IPS DF 6.9 (cell line): ENCODE results near the gene USP54.
A peak's percentile ranks its signal among the peaks of the same experiment; 100 is the strongest.
"Not testable (repeated sequence)": the region's sequence is repeated elsewhere in the genome, so short reads cannot be mapped to it uniquely, and the experiment has no call there.

Experiments
- DNase-seq: peaks from one replicate; pipeline ENCODE4 v3.0.0-alpha.2; 2013; ENCODE audit warnings: low read depth, low spot score
- H3K27ac ChIP-seq: one replicate; pipeline ENCODE4 v1.5.1; 2013; ENCODE audit warnings: low read length, control low read depth
- H3K27me3 ChIP-seq: 2 replicates; pipeline ENCODE4 v1.6.1; 2013; ENCODE audit warnings: mild to moderate bottlenecking, low read length; ENCODE audit not compliant: control insufficient read depth, insufficient read depth
- H3K36me3 ChIP-seq: 2 replicates; pipeline ENCODE4 v1.6.1; 2013; ENCODE audit warnings: low read length; ENCODE audit not compliant: control insufficient read depth, insufficient read depth
- H3K4me1 ChIP-seq: 2 replicates; pipeline ENCODE4 v1.6.1; 2013; ENCODE audit warnings: low read length; ENCODE audit not compliant: control insufficient read depth, insufficient read depth
- H3K4me3 ChIP-seq: 2 replicates; pipeline ENCODE4 v1.5.1; 2013; ENCODE audit warnings: mild to moderate bottlenecking, low read length
- H3K9me3 ChIP-seq: 2 replicates; pipeline ENCODE4 v1.6.1; 2013; ENCODE audit warnings: low read length, inconsistent platforms; ENCODE audit not compliant: control insufficient read depth, insufficient read depth
- WGBS: extraction: QIAGEN DNeasy Blood & Tissue Kit; methylation state at CpG from one replicate; pipeline ENCODE4 v1.1.7; 2013; ENCODE audit warnings: mixed read lengths, missing lambda C conversion rate; ENCODE audit not compliant: insufficient read length, insufficient coverage; 5-methylcytosine and 5-hydroxymethylcytosine counted together

Gene USP54

DNA sequence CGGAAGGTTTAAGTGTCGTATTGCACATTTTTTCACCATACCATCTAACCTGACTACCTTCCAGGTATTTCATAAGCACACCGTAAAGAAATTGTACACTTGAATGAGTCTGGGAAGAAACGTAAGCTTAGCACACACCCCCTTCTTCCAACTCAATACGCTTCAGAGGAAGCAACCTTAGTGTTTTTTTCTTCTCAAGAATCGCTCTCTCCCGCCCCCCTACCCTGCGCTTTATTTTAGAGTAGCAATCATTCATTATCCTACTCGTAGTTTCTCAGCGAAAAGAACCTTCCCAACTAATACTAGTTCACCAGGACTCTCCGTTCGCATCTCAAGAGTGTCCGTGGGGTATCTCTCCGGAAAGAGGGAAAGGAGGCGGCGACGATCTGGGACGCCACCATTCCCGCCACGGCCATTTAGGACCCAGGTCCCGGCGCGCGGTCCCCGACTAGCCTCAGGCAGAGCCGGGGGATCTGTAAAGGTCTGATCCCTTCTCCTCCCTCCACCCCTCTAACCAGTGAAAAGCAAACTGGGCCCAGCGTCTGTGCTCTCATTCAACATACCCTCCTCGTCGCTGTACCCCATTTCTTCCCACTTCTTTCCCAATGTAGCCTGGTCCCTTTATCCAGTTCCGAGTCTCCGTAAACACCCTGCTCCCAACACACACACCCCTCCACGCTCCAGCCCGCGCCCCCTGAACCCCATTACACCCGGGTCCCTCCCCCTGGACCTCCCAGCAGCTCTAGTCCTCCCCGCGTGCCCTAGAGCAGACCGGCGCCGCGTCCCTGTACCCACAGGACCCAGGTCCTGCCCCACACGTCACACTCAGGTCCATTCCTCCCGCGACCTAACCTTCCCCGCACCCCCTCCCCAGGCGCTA is 34.1 kb upstream of the USP54 start:
- Histone ChIP-seq H3K4me1 (peaks cover 2% of the 10 kb centered on the region; the same call in 1 of the 2 replicates), H3K9me3 (no peaks in the 10 kb centered on the region), H3K36me3 (no peaks in the 10 kb centered on the region), H3K27ac (no peak overlapping the region), H3K27me3 (no peaks in the 10 kb centered on the region), H3K4me3 (peak overlapping the region; percentile 92)
- DNase-seq: no peak
- no CpG with 5 or more reads among the region's 46 CpGs for WGBS

DNA sequence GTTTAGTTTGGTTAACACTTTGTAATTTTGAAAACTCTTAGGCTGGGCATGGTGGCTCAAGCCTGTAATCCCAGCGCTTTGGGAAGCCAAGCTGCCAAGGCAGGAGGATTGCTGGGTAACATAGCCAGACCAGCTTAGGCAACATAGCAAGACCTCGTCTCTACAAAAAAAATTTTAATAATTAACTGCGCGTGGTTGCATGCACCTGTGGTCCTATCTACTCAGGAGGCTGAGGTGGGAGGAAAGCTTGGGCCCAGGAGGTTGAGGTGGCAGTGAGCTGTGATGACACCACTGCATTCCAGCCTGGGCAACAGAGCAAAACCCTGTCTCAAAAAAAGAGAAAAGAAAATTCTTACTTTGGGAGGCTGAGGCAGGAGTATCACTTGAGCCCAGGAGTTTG is 31.9 kb upstream of the USP54 start:
- no CpG with 5 or more reads among the region's 4 CpGs for WGBS
- no peak overlapping the region for H3K4me3 ChIP-seq
- H3K27me3 ChIP-seq: no peaks in the 10 kb centered on the region
- H3K4me1 ChIP-seq: peaks cover 2% of the 10 kb centered on the region; the same call in 1 of the 2 replicates
- DNase-seq: no peak
- no peaks in the 10 kb centered on the region for H3K9me3 ChIP-seq
- H3K27ac ChIP-seq: no peak overlapping the region
- H3K36me3 ChIP-seq: no peaks in the 10 kb centered on the region

DNA sequence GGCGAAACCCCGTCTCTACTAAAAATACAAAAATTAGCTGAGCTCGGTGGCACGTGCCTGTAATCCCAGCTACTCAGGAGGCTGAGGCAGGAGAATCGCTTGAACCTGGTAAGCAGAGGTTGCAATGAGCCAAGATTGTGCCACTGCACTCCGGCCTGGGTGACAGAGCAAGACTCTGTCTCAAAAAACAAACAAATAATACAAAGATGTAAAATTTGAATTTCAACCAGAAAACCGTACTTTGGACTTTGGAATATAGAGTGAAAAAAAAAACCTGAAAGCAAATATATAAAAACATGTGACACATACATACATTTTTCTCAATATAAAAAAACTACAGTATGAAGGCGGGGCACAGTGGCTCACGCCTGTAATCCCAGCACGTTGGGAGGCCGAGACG is 29.8 kb upstream of the USP54 start:
- H3K36me3 ChIP-seq, H3K4me3 ChIP-seq, H3K9me3 ChIP-seq, H3K27me3 ChIP-seq, DNase-seq, H3K4me1 ChIP-seq, H3K27ac ChIP-seq: not testable (repeated sequence)
- no CpG with 5 or more reads among the region's 12 CpGs for WGBS

DNA sequence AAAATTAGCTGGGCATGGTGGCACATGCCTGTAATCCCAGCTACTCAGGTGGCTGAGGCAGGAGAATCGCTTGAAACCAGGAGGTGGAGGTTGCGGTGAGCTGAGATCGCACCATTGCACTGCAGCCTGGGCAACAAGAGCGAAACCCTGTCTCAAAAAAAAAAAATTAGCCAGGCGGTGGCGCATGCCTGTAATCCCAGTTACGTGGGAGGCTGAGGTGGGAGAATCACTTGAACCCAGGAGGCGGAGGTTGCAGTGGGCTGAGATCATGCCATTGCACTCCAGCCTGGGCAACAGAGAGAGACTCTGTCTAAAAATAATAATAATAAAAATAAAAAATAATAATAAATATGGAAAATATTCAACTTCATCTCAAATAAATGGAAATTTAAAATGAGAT is 26.0 kb upstream of the USP54 start:
- H3K9me3 ChIP-seq, H3K4me3 ChIP-seq, H3K27ac ChIP-seq, H3K36me3 ChIP-seq, DNase-seq, H3K27me3 ChIP-seq, H3K4me1 ChIP-seq: not testable (repeated sequence)
- WGBS: no CpG with 5 or more reads among the region's 8 CpGs

DNA sequence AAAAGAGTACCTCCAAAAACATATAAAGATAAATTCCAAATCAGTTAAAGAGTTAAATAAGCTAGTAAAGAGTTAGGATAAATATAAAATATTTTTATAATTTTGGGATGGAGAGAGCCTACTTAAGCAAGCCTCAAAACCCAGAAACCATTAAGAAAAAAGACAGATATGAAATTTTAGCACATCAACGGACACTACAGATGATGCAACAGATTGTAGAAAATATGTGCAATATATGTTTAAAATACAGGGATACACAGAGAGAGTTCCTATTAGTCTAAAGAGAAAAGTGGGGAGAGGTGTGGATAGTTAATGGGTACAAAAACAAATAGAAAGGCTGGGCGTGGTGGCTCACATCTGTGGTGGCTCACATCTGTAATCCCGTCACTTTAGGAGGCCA is 23.6 kb upstream of the USP54 start:
- Histone ChIP-seq H3K9me3 (no peaks in the 10 kb centered on the region), H3K4me1 (no peaks in the 10 kb centered on the region), H3K36me3 (no peaks in the 10 kb centered on the region), H3K27me3 (no peaks in the 10 kb centered on the region), H3K4me3 (no peak overlapping the region), H3K27ac (no peak overlapping the region)
- WGBS: no CpG with 5 or more reads among the region's 3 CpGs
- DNase-seq: no peak

DNA sequence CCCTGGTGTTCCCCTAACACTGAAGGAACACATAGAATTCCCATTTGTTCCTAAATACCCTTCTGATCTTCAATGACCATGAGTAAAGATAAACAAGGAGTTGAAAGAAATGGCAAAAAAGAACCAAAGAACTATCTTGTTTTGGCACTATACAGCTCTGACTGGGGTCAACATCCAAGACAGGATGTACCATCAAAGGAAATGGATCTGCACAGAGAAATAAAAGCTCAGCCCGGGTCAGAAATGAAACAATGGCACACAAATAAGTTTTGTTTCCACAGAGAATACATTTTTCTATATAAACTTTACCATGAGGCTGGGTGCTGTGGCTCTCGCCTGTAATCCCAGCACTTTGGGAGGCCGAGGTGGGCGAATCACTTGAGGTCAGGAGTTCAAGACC is 18.0 kb upstream of the USP54 start:
- Histone ChIP-seq H3K36me3 (no peaks in the 10 kb centered on the region), H3K4me1 (no peaks in the 10 kb centered on the region), H3K4me3 (no peak overlapping the region), H3K9me3 (no peaks in the 10 kb centered on the region), H3K27me3 (no peaks in the 10 kb centered on the region), H3K27ac (no peak overlapping the region)
- no CpG with 5 or more reads among the region's 4 CpGs for WGBS
- no peak for DNase-seq

DNA sequence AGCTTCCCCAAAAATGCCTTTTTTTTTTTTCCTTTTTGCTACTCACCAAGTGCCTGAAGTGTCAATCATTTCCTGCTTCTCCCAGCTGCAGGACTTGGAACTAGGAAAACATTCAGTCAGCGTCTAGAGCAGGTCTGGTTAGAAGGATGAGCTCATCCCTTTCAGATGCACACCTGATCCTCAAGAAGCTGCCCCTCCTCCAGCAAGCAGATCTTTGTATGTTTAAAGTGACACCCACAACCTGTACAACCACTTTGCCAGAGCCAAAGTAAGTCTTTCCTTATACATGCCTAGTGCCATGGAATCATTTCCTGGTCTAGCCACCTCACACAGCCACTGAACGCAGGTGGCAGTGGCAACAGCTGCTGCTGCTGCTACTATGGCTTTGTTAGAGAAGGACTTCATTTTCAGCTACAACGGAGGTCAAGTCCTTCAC is 10.4 kb upstream of the USP54 start:
- WGBS: no CpG with 5 or more reads among the region's 3 CpGs
- no peak overlapping the region for H3K27ac ChIP-seq
- no peak for DNase-seq
- H3K27me3 ChIP-seq: no peaks in the 10 kb centered on the region
- H3K36me3 ChIP-seq: no peaks in the 10 kb centered on the region
- no peaks in the 10 kb centered on the region for H3K9me3 ChIP-seq
- H3K4me1 ChIP-seq: peaks cover 4% of the 10 kb centered on the region; the same call in 1 of the 2 replicates
- H3K4me3 ChIP-seq: no peak overlapping the region

DNA sequence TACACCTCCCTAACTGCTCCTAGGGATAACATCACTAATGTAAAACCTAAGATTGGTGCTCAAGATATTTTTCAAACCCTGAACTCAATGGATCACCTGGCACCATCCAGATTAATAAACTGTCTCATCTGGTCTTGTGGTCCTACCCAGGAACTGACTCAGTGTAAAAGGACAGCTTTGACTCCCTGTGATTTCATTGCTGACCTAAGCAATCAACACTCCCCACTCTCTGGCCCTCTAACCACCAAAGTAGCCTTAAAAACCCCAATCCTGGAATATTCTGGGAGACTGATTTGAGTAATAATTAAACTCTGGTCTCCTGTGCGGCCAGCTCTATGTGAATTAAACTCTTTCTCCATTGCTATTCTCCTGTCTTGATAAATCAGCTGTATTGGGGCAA is 6.2 kb upstream of the USP54 start:
- DNase-seq: no peak
- H3K9me3 ChIP-seq: no peaks in the 10 kb centered on the region
- no peaks in the 10 kb centered on the region for H3K36me3 ChIP-seq
- no peak overlapping the region for H3K27ac ChIP-seq
- H3K27me3 ChIP-seq: no peaks in the 10 kb centered on the region
- WGBS: no CpG with 5 or more reads among the region's 1 CpG
- H3K4me1 ChIP-seq: peaks cover 4% of the 10 kb centered on the region; the same call in 1 of the 2 replicates
- no peak overlapping the region for H3K4me3 ChIP-seq

DNA sequence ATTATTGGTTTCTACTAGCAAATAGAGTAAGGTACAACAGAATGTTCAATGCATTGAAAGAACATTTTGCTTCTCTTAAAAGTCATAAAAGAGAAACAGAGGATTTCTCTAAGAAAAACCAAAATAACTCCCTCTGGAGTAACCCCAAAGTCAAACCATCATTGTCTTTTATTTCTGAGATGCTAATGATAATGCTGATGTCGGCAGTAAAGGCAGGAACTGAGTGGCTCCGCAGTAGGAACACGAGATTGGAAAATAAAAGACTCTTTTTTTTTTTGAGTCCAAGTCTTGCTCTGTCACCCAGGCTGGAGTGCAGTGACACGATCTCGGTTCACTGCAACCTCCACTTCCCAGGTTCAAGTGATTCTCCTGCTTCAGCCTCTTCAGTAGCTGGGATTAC is 2.7 kb upstream of the USP54 start:
- Histone ChIP-seq H3K4me1 (no peaks in the 10 kb centered on the region), H3K9me3 (no peaks in the 10 kb centered on the region), H3K36me3 (no peaks in the 10 kb centered on the region), H3K4me3 (no peak overlapping the region), H3K27me3 (no peaks in the 10 kb centered on the region), H3K27ac (no peak overlapping the region)
- no CpG with 5 or more reads among the region's 5 CpGs for WGBS
- DNase-seq: no peak

DNA sequence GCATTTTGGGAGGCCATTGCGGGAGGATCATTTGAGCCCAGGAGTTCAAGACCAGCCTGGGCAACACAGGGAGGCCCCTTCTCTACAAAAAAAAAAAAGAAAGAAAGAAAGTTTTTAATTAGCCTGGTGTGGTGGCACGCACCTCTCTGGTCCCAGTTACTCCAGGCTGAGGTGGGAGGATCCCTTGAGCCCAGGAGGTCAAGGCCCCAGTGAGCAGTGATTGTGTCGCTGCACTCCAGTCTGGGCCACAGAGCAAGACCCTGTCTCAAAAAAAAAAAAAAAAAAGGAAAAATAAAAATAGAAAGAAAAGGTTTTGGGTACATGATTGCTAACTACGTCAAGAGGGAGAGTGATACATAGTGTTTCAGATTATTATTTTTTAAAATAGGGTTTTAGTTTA is 2.0 kb upstream of the USP54 start:
- 100% methylated on average over 1 of the region's 4 CpGs for WGBS
- H3K36me3 ChIP-seq: no peaks in the 10 kb centered on the region
- no peak for DNase-seq
- H3K27ac ChIP-seq: no peak overlapping the region
- H3K27me3 ChIP-seq: no peaks in the 10 kb centered on the region
- no peak overlapping the region for H3K4me3 ChIP-seq
- no peaks in the 10 kb centered on the region for H3K9me3 ChIP-seq
- H3K4me1 ChIP-seq: no peaks in the 10 kb centered on the region
